ENCODE data around the gene GRIK2. TPM values are rescaled to one million over a fixed set of nuclear protein-coding genes. Genes with fewer than 3 reads are reported as not detected.

GRIK2 gene
- total RNA-seq, 1 experiment from 2014 or later = 0.70 TPM

DNA sequence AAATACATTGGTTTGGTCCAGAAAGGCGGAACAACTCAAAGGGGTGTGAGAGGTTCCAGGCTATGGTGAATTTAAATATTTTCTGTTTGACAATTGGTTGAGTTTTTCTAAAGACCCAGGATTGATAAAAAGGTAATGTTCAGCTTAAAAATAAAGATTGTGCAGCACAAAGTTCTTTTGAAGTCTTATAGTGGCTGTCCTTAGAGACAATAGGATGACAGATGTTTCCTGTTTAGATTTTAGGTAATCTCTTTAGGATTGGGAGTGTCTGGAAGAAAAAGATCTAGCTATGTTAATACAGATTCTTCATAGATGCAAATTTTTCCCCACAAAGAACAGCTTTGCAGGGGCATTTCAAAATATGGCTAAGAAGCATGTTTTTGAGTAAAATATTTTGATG, 119.7 kb downstream of the GRIK2 start:
- Mint-ChIP-seq H3K9me3 (no peaks in the 10 kb centered on the region), H3K4me3 (no peak overlapping the region), H3K4me1 (peaks cover 15% of the 10 kb centered on the region in 2 experiments), H3K27ac (peak overlapping the region in 1 of 3 experiments; percentile 61; a peak in 1 of 7 replicates), H3K36me3 (ENCODE audit: insufficient read depth in 1 of 3, low read depth in 3 of 3) (0 out of 7 replicates have a peak, but pooled peaks cover 0 to 2% (median 0%) of the 10 kb centered on the region in 3 experiments), H3K27me3 (ENCODE audit: low read depth) (no peaks in the 10 kb centered on the region)
- Histone ChIP-seq H3K4ac (ENCODE audit: low read depth, low read length) (no peak overlapping the region), H2AK5ac (ENCODE audit: insufficient read length, low read length) (no peak overlapping the region), H3K23me2 (ENCODE audit: insufficient read length, low read depth, low read length, poor library complexity, severe bottlenecking) (no peaks in the 10 kb centered on the region), H3K27ac (ENCODE audit: insufficient read length, low read depth, low read length) (no peak overlapping the region), H3T11ph (ENCODE audit: low read length) (no peak overlapping the region), H2BK20ac (ENCODE audit: low read depth, low read length, poor library complexity, severe bottlenecking) (no peak overlapping the region), H3K23ac (ENCODE audit: insufficient read length, low read depth, low read length) (no peak overlapping the region), H3K9me3 (ENCODE audit: control insufficient read depth, low read depth, low read length) (no peaks in the 10 kb centered on the region), H4K5ac (ENCODE audit: insufficient read length, low read depth, low read length) (no peak overlapping the region), H4K20me1 (ENCODE audit: control insufficient read depth, insufficient read depth, insufficient read length) (no peaks in the 10 kb centered on the region), H2BK15ac (ENCODE audit: low read depth, low read length) (no peak overlapping the region), H2BK12ac (ENCODE audit: insufficient read length, low read depth, low read length) (no peak overlapping the region), H2BK5ac (ENCODE audit: insufficient read length, low read length) (no peak overlapping the region), H3K56ac (ENCODE audit: insufficient read length, low read depth, low read length) (no peak overlapping the region), H3K18ac (ENCODE audit: insufficient read length, low read depth, low read length) (no peak overlapping the region), H3K9ac (ENCODE audit: extremely low read depth, insufficient read length, low read length) (no peak overlapping the region), H3K79me1 (ENCODE audit: insufficient read depth, low read depth, low read length, poor library complexity, severe bottlenecking) (no peaks in the 10 kb centered on the region), H3K4me2 (ENCODE audit: insufficient read depth, insufficient read length, low read length) (no peak overlapping the region), H2BK120ac (ENCODE audit: low read depth, low read length, poor library complexity, severe bottlenecking) (no peak overlapping the region), H2AFZ (ENCODE audit: low read length) (no peak overlapping the region), H3K4me1 (ENCODE audit: insufficient read depth, low read length) (no peaks in the 10 kb centered on the region), H3K79me2 (ENCODE audit: insufficient read depth, low read length) (no peaks in the 10 kb centered on the region), H3K27me3 (ENCODE audit: insufficient read depth, low read length) (no peaks in the 10 kb centered on the region), H4K8ac (replicated peaks; ENCODE audit: insufficient read length, low read depth, low read length) (no peak overlapping the region), H3K14ac (ENCODE audit: insufficient read depth, low read length) (no peak overlapping the region), H4K91ac (ENCODE audit: insufficient read length, low read depth, low read length) (no peak overlapping the region)
- TF ChIP-seq, protein P1, sequence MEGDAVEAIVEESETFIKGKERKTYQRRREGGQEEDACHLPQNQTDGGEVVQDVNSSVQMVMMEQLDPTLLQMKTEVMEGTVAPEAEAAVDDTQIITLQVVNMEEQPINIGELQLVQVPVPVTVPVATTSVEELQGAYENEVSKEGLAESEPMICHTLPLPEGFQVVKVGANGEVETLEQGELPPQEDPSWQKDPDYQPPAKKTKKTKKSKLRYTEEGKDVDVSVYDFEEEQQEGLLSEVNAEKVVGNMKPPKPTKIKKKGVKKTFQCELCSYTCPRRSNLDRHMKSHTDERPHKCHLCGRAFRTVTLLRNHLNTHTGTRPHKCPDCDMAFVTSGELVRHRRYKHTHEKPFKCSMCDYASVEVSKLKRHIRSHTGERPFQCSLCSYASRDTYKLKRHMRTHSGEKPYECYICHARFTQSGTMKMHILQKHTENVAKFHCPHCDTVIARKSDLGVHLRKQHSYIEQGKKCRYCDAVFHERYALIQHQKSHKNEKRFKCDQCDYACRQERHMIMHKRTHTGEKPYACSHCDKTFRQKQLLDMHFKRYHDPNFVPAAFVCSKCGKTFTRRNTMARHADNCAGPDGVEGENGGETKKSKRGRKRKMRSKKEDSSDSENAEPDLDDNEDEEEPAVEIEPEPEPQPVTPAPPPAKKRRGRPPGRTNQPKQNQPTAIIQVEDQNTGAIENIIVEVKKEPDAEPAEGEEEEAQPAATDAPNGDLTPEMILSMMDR (conservative IDR thresholded peaks at IDR 0.05) = no peak
- DNase-seq = no peak
- no CpG with 5 or more reads among the region's 1 CpG for WGBS (ENCODE audit: extremely low coverage, insufficient read length, low lambda C conversion rate)

Data from H9 (cell line).